AG09309 (cell line): ENCODE measurements around the gene HIF1A.
A peak's percentile ranks its signal among the peaks of the same experiment; 100 is the strongest.

ENCODE experiments used
- DNase-seq: peaks from one replicate; pipeline ENCODE4 v3.0.0-alpha.2; 2010; ENCODE audit warnings: low read depth
- H3K4me3 ChIP-seq: 2 replicates; pipeline ENCODE4 v1.5.1; 2011; ENCODE audit warnings: mild to moderate bottlenecking, low read depth, low read length, moderate library complexity; ENCODE audit not compliant: control insufficient read depth
- CTCF ChIP-seq: IDR thresholded peaks from 2 replicates; pipeline ENCODE4 v1.5.1; 2011; ENCODE audit warnings: mild to moderate bottlenecking, low read depth, low read length, inconsistent platforms; ENCODE audit not compliant: insufficient read depth, control insufficient read depth; ENCODE audit errors: missing control alignments

The HIF1A gene

GRCh38 chr14:61683108-61683507 is 12.2 kb upstream of the HIF1A start:
- no peak for DNase-seq
- TF ChIP-seq CTCF: no peak
- no peak overlapping the region for H3K4me3 ChIP-seq

GRCh38 chr14:61690039-61690438 is 5.3 kb upstream of the HIF1A start:
- H3K4me3 ChIP-seq: no peak overlapping the region
- no peak for DNase-seq
- TF ChIP-seq CTCF: no peak

- TF ChIP-seq CTCF: no peak
- DNase-seq: no peak
- no peak overlapping the region for H3K4me3 ChIP-seq
Observed at GRCh38 chr14:61690982-61691381, 4.3 kb upstream of the HIF1A start.

GRCh38 chr14:61691495-61691894 is 3.8 kb upstream of the HIF1A start:
- no peak for TF ChIP-seq CTCF
- no peak for DNase-seq

GRCh38 chr14:61694039-61694438 is 1.3 kb upstream of the HIF1A start:
- H3K4me3 ChIP-seq: no peak overlapping the region

More at GRCh38 chr14:61691495-61691894, 3.8 kb upstream of the HIF1A start:
- H3K4me3 ChIP-seq: no peak overlapping the region

GRCh38 chr14:61695695-61696527 is 598 bp downstream of the HIF1A start:
- DNase-seq: no peak
- TF ChIP-seq CTCF: no peak
- H3K4me3 ChIP-seq: peak overlapping the region; percentile 98

More at GRCh38 chr14:61694039-61694438, 1.3 kb upstream of the HIF1A start:
- TF ChIP-seq CTCF: no peak
- no peak for DNase-seq
